Fibroblast of villous mesenchyme (primary cell): Measurements from ENCODE around the gene FPGT. TPM values are rescaled to one million over a fixed set of nuclear protein-coding genes. Genes with fewer than 3 reads are reported as not detected.
A peak's percentile ranks its signal among the peaks of the same experiment; 100 is the strongest.

ENCODE experiments used
- DNase-seq: peaks from one replicate; pipeline ENCODE4 v3.0.0-alpha.2; 2010; ENCODE audit warnings: low read depth
- H3K4me3 ChIP-seq: 2 replicates; pipeline ENCODE4 v1.5.1; 2011; ENCODE audit warnings: low read depth, mild to moderate bottlenecking, low read length
- CTCF ChIP-seq: IDR thresholded peaks from 2 replicates; pipeline ENCODE4 v1.5.1; 2012; ENCODE audit warnings: low read depth, mild to moderate bottlenecking, low read length; ENCODE audit not compliant: insufficient read depth
- total RNA-seq: library from RNA; depleted of rRNA; stranded (reverse); fragments of >200 nt; gene quantifications from 2 replicates; pipeline ENCODE4 v1.2.3, GENCODE V29; 2012

FPGT gene
- total RNA-seq, 1 donor = 18.1 TPM

GRCh38 chr1:74195339-74195738 is 2.7 kb upstream of the FPGT start:
- DNase-seq = no peak
- H3K4me3 ChIP-seq = no peak overlapping the region
- TF ChIP-seq CTCF = no peak

GRCh38 chr1:74197255-74197654 is 787 bp upstream of the FPGT start:
- no peak for DNase-seq
- no peak for TF ChIP-seq CTCF
- peak overlapping the region; percentile 93 for H3K4me3 ChIP-seq

GRCh38 chr1:74199504-74199903 is 1.5 kb downstream of the FPGT start:
- H3K4me3 ChIP-seq = no peak overlapping the region
- TF ChIP-seq CTCF = no peak
- DNase-seq = no peak

GRCh38 chr1:74205266-74205665 is 7.2 kb downstream of the FPGT start:
- peak; percentile 5 for DNase-seq
- TF ChIP-seq CTCF = no peak
- no peak overlapping the region for H3K4me3 ChIP-seq

GRCh38 chr1:74215229-74215628 is 17.2 kb downstream of the FPGT start:
- no peak overlapping the region for H3K4me3 ChIP-seq
- no peak for DNase-seq
- TF ChIP-seq CTCF = no peak

- no peak for DNase-seq
- no peak overlapping the region for H3K4me3 ChIP-seq
- TF ChIP-seq CTCF = no peak
Observed at GRCh38 chr1:74222701-74223100, 24.7 kb downstream of the FPGT start.

GRCh38 chr1:74223453-74223852 is 25.4 kb downstream of the FPGT start:
- no peak for DNase-seq
- TF ChIP-seq CTCF = no peak
- no peak overlapping the region for H3K4me3 ChIP-seq
